Prostate gland (tissue), 2 donors: ENCODE data around the gene DDX47. TPM values are rescaled to one million over a fixed set of nuclear protein-coding genes. Genes with fewer than 3 reads are reported as not detected.

ENCODE experiments used
- DNase-seq: peaks from one replicate; pipeline ENCODE4 v3.0.0-alpha.2; 2019; ENCODE audit warnings: low spot score
- H3K27ac ChIP-seq, 2 donors: fragments of 200-600 bp; sonication (generic); 2 replicates each; pipeline ENCODE4 v1.5.1; 2017 to 2019
- H3K27me3 ChIP-seq: fragments of 200-600 bp; sonication (generic); replicated peaks from 2 replicates; pipeline ENCODE4 v1.5.1; 2019; ENCODE audit not compliant: insufficient read depth
- H3K36me3 ChIP-seq, 2 donors: fragments of 200-600 bp; sonication (generic); 1 replicate in 1 of 2; 2 replicates in 1 of 2; pipeline versions ENCODE4 v1.5.1 to v1.8.1; 2017 to 2019
- H3K4me1 ChIP-seq: fragments of 200-600 bp; sonication (generic); replicated peaks from 2 replicates; pipeline ENCODE4 v1.5.1; 2019
- H3K4me3 ChIP-seq, 2 donors: fragments of 200-600 bp; sonication (generic); 2 replicates each; pipeline ENCODE4 v1.5.1; 2017 to 2019
- H3K9me3 ChIP-seq: fragments of 200-600 bp; sonication (generic); 2 replicates; pipeline ENCODE4 v1.5.1; 2017
- CTCF ChIP-seq, 4 experiments: fragments of 200-600 bp in 2 of 4; fragments of 450-650 bp in 2 of 4; sonication (generic) in 2 of 4; IDR thresholded peaks; 1 replicate in 3 of 4; 2 replicates in 1 of 4; pipeline ENCODE4 v1.5.1; 2016 to 2019; ENCODE audit warnings: antibody characterized with exemption in 4 of 4, mild to moderate bottlenecking in 2 of 4, moderate library complexity in 2 of 4
- POLR2A ChIP-seq: fragments of 450-650 bp; IDR thresholded peaks from one replicate; pipeline ENCODE4 v1.6.1; 2016; ENCODE audit warnings: antibody characterized with exemption, mild to moderate bottlenecking
- POLR2AphosphoS5 ChIP-seq: sonication (generic); formaldehyde crosslinking; IDR thresholded peaks from one replicate; pipeline ENCODE4 v1.6.1; 2017; ENCODE audit warnings: antibody characterized with exemption
- whole genome bisulfite sequencing: methylation state at CpG from one replicate; pipeline ENCODE4 v1.1.5; 2018; 5-methylcytosine and 5-hydroxymethylcytosine counted together
- intact Hi-C: fragments of 100-400 bp; cut with DNase I; formaldehyde crosslinking; loops from one replicate; pipeline ENCODE4 v1.14.2; 2022
- total RNA-seq, 2 donors: library from RNA; depleted of rRNA; stranded (reverse); fragments of >200 nt; gene quantifications; one replicate each; pipeline ENCODE4 v1.1.0, GENCODE V29; 2016

DDX47 gene
- total RNA-seq, 2 donors from 2014 or later, result 44.6 to 74.8 TPM

- H3K36me3 ChIP-seq, result no peaks in the 10 kb centered on the region
- intact Hi-C loops, result no loop called here
- H3K4me3 ChIP-seq, result peak overlapping the region; percentile 3 to 5
- H3K9me3 ChIP-seq, result no peaks in the 10 kb centered on the region
- 12% methylated on average over 7 of the region's 7 CpGs for WGBS
- H3K4me1 ChIP-seq, result peaks cover 3% of the 10 kb centered on the region
- no peaks in the 10 kb centered on the region for H3K27me3 ChIP-seq
- TF ChIP-seq CTCF (IDR thresholded peaks at IDR 0.05) (no peak), POLR2AphosphoS5 (peak; percentile 62)
- peak overlapping the region; percentile 11 to 33 for H3K27ac ChIP-seq
- peak; percentile 56 for DNase-seq
These were observed 21.3 kb upstream of the DDX47 start for GRCh38 chr12:12791756-12792369.

GRCh38 chr12:12792421-12792820, 20.7 kb upstream of the DDX47 start:
- Histone ChIP-seq H3K27ac (peak overlapping the region; percentile 11 to 33), H3K4me1 (peaks cover 3% of the 10 kb centered on the region), H3K4me3 (peak overlapping the region in 1 of 2 donors; percentile 3), H3K27me3 (no peaks in the 10 kb centered on the region), H3K9me3 (no peaks in the 10 kb centered on the region), H3K36me3 (no peaks in the 10 kb centered on the region)
- TF ChIP-seq POLR2AphosphoS5 (no peak), POLR2A (no peak), CTCF (IDR thresholded peaks at IDR 0.05) (no peak)
- DNase-seq, result no peak
- 27% methylated on average over 6 of the region's 6 CpGs for WGBS
- intact Hi-C loops, result no loop called here

- intact Hi-C loops, result no loop called here
- TF ChIP-seq POLR2AphosphoS5 (no peak), CTCF (IDR thresholded peaks at IDR 0.05) (no peak), POLR2A (no peak)
- 83% methylated on average over 2 of the region's 2 CpGs for WGBS
These were observed 18.5 kb upstream of the DDX47 start for GRCh38 chr12:12794686-12795085.

GRCh38 chr12:12796171-12796570, 17.0 kb upstream of the DDX47 start:
- H3K27me3 ChIP-seq, result no peaks in the 10 kb centered on the region
- H3K9me3 ChIP-seq, result no peaks in the 10 kb centered on the region
- H3K4me3 ChIP-seq, result no peak overlapping the region
- TF ChIP-seq POLR2AphosphoS5, result no peak
- no peak for TF ChIP-seq POLR2A
- TF ChIP-seq CTCF (IDR thresholded peaks at IDR 0.05), result no peak
- 75% methylated on average over 3 of the region's 3 CpGs for WGBS
- H3K36me3 ChIP-seq, result no peaks in the 10 kb centered on the region
- no peak overlapping the region for H3K27ac ChIP-seq
- peaks cover 3% of the 10 kb centered on the region for H3K4me1 ChIP-seq
- intact Hi-C loops, result no loop called here
- no peak for DNase-seq

More at GRCh38 chr12:12794686-12795085, 18.5 kb upstream of the DDX47 start:
- Histone ChIP-seq H3K4me3 (no peak overlapping the region), H3K4me1 (peaks cover 3% of the 10 kb centered on the region), H3K27ac (no peak overlapping the region), H3K27me3 (no peaks in the 10 kb centered on the region), H3K9me3 (no peaks in the 10 kb centered on the region), H3K36me3 (no peaks in the 10 kb centered on the region)
- no peak for DNase-seq

GRCh38 chr12:12796928-12797793, 16.0 kb upstream of the DDX47 start:
- intact Hi-C loops, result no loop called here
- H3K27ac ChIP-seq, result no peak overlapping the region

More at GRCh38 chr12:12796928-12797793, 16.0 kb upstream of the DDX47 start:
- 90% methylated on average over 9 of the region's 9 CpGs for WGBS
- H3K9me3 ChIP-seq, result no peaks in the 10 kb centered on the region
- TF ChIP-seq CTCF (IDR thresholded peaks at IDR 0.05) (no peak), POLR2AphosphoS5 (no peak), POLR2A (no peak)
- no peaks in the 10 kb centered on the region for H3K36me3 ChIP-seq
- no peaks in the 10 kb centered on the region for H3K27me3 ChIP-seq
- H3K4me3 ChIP-seq, result no peak overlapping the region
- H3K4me1 ChIP-seq, result no peaks in the 10 kb centered on the region
- DNase-seq, result no peak
